OCI-LY1 (cell line): ENCODE results near the gene BAZ2A.

Experiments
- CTCF ChIP-seq: fragments of 200-600 bp; sonication (generic), shearing (Covaris generic); IDR thresholded peaks from 2 replicates; pipeline ENCODE4 v1.5.1; 2017; ENCODE audit warnings: mild to moderate bottlenecking, antibody characterized with exemption, low read length, moderate library complexity, mixed read lengths
- EZH2 ChIP-seq: fragments of 200-600 bp; sonication (generic), shearing (Covaris generic); IDR thresholded peaks from 2 replicates; pipeline ENCODE4 v1.8.0; 2017; ENCODE audit warnings: borderline replicate concordance, mixed run types, mild to moderate bottlenecking, antibody characterized with exemption, low read length, moderate library complexity, mixed read lengths

- no peak for TF ChIP-seq CTCF
- TF ChIP-seq EZH2: no peak
These were observed 57.8 kb downstream of the BAZ2A start for GRCh38 chr12:56572288-56572687.
